ENCODE data around the gene MRPL38.

GRCh38 chr17:75854881-75855309 is 49.8 kb downstream of the MRPL38 start:
- TF ChIP-seq, protein P1, sequence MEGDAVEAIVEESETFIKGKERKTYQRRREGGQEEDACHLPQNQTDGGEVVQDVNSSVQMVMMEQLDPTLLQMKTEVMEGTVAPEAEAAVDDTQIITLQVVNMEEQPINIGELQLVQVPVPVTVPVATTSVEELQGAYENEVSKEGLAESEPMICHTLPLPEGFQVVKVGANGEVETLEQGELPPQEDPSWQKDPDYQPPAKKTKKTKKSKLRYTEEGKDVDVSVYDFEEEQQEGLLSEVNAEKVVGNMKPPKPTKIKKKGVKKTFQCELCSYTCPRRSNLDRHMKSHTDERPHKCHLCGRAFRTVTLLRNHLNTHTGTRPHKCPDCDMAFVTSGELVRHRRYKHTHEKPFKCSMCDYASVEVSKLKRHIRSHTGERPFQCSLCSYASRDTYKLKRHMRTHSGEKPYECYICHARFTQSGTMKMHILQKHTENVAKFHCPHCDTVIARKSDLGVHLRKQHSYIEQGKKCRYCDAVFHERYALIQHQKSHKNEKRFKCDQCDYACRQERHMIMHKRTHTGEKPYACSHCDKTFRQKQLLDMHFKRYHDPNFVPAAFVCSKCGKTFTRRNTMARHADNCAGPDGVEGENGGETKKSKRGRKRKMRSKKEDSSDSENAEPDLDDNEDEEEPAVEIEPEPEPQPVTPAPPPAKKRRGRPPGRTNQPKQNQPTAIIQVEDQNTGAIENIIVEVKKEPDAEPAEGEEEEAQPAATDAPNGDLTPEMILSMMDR (IDR thresholded peaks at IDR 0.05) = no peak
- TF ChIP-seq EZH2phosphoT487 (IDR thresholded peaks at IDR 0.05; ENCODE audit: borderline replicate concordance, low read depth) = no peak
- no peak for TF ChIP-seq YY1 (IDR thresholded peaks at IDR 0.05; ENCODE audit: low read depth)
- TF ChIP-seq, protein P2, sequence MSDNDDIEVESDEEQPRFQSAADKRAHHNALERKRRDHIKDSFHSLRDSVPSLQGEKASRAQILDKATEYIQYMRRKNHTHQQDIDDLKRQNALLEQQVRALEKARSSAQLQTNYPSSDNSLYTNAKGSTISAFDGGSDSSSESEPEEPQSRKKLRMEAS (IDR thresholded peaks at IDR 0.05; ENCODE audit: low read depth) = no peak
